ENCODE data around the gene AKAIN1.

The AKAIN1 gene

GRCh38 chr18:5197032-5197434 is at the start of gene AKAIN1:
TSS of gene AKAIN1 (minus strand) at chr18:5197257. CDS start at chr18:5197053, 204 bp downstream.
- Histone ChIP-seq H3K36me3 (replicated peaks) (no peaks in the 10 kb centered on the region), H3K27me3 (replicated peaks) (peaks cover 9% of the 10 kb centered on the region), H3K27ac (no peak within 1 kb of the TSS), H3K4me3 (ENCODE audit: low read depth, low read length) (no peak within 1 kb of the TSS)
- no peak for TF ChIP-seq CTCF (IDR thresholded peaks at IDR 0.05; ENCODE audit: low read depth, low read length, missing control alignments)
- in situ Hi-C loops (cut with HindIII; ENCODE audit: low pct_ligation_motif_present, low sequenced_read_pairs): no loop called here
- peak; percentile 3 for DNase-seq

GRCh38 chr18:5244941-5245340 is 47.9 kb upstream of the AKAIN1 start:
- DNase-seq: no peak
- in situ Hi-C loops (cut with HindIII; ENCODE audit: low pct_ligation_motif_present, low sequenced_read_pairs): no loop called here
- H3K36me3 ChIP-seq (replicated peaks): peaks cover 2% of the 10 kb centered on the region
- no peaks in the 10 kb centered on the region for H3K27me3 ChIP-seq (replicated peaks)
- no peak for TF ChIP-seq CTCF (IDR thresholded peaks at IDR 0.05; ENCODE audit: low read depth, low read length, missing control alignments)
- no peak overlapping the region for H3K4me3 ChIP-seq (ENCODE audit: low read depth, low read length)
- no peak overlapping the region for H3K27ac ChIP-seq

- no peak for TF ChIP-seq CTCF (IDR thresholded peaks at IDR 0.05; ENCODE audit: low read depth, low read length, missing control alignments)
- no peak for DNase-seq
- no peak overlapping the region for H3K4me3 ChIP-seq (ENCODE audit: low read depth, low read length)
- H3K27ac ChIP-seq: no peak overlapping the region
- in situ Hi-C loops (cut with HindIII; ENCODE audit: low pct_ligation_motif_present, low sequenced_read_pairs): no loop called here
- H3K36me3 ChIP-seq (replicated peaks): peaks cover 2% of the 10 kb centered on the region
- no peaks in the 10 kb centered on the region for H3K27me3 ChIP-seq (replicated peaks)
Observed at GRCh38 chr18:5239447-5239846, 42.4 kb upstream of the AKAIN1 start.

GRCh38 chr18:5238371-5238976 is 41.4 kb upstream of the AKAIN1 start:
- Histone ChIP-seq H3K27me3 (replicated peaks) (no peaks in the 10 kb centered on the region), H3K27ac (peak overlapping the region; percentile 100), H3K4me3 (ENCODE audit: low read depth, low read length) (peak overlapping the region; percentile 84), H3K36me3 (replicated peaks) (peaks cover 2% of the 10 kb centered on the region)
- in situ Hi-C loops (cut with HindIII; ENCODE audit: low pct_ligation_motif_present, low sequenced_read_pairs): no loop called here
- DNase-seq: peak; percentile 9
- no peak for TF ChIP-seq CTCF (IDR thresholded peaks at IDR 0.05; ENCODE audit: low read depth, low read length, missing control alignments)

- Histone ChIP-seq H3K27me3 (replicated peaks) (no peaks in the 10 kb centered on the region), H3K36me3 (replicated peaks) (peaks cover 2% of the 10 kb centered on the region), H3K27ac (peak overlapping the region; percentile 100), H3K4me3 (ENCODE audit: low read depth, low read length) (peak overlapping the region; percentile 84)
- TF ChIP-seq CTCF (IDR thresholded peaks at IDR 0.05; ENCODE audit: low read depth, low read length, missing control alignments): peak; percentile 62
- DNase-seq: peak; percentile 74
- in situ Hi-C loops (cut with HindIII; ENCODE audit: low pct_ligation_motif_present, low sequenced_read_pairs): no loop called here
Observed at GRCh38 chr18:5237723-5238370, 40.8 kb upstream of the AKAIN1 start.

All from brain microvascular endothelial cell (primary cell).